Nucleus accumbens (tissue), 56 donors: ENCODE data around the gene CNIH2.
"Not testable (repeated sequence)": the region's sequence is repeated elsewhere in the genome, so short reads cannot be mapped to it uniquely, and the experiment has no call there.

ENCODE experiments used
- DNase-seq, 56 donors: peaks; one replicate each; lab custom pipeline; 2025; lab: John Stamatoyannopoulos, UW

Gene CNIH2

GRCh38 chr11:66277471-66278362 is at the start of gene CNIH2:
CNIH2 (plus strand) TSS chr11:66278175; CDS start chr11:66278457, 282 bp downstream.
- peak in 4 of 56 donors; percentile 25 to 52 (median 34) for DNase-seq

GRCh38 chr11:66228521-66228920 is 49.5 kb upstream of the CNIH2 start:
- DNase-seq = no peak

- DNase-seq = no peak
Measured at GRCh38 chr11:66230156-66230555, 47.8 kb upstream of the CNIH2 start.

- no peak for DNase-seq
Measured at GRCh38 chr11:66230978-66231377, 47.0 kb upstream of the CNIH2 start.

GRCh38 chr11:66231561-66231960 is 46.4 kb upstream of the CNIH2 start:
- DNase-seq = no peak

GRCh38 chr11:66232769-66233168 is 45.2 kb upstream of the CNIH2 start:
- DNase-seq = no peak

GRCh38 chr11:66233301-66233700 is 44.7 kb upstream of the CNIH2 start:
- DNase-seq = no peak

- no peak for DNase-seq
Measured at GRCh38 chr11:66235141-66235540, 42.8 kb upstream of the CNIH2 start.

GRCh38 chr11:66237867-66238266 is 40.1 kb upstream of the CNIH2 start:
- DNase-seq = no peak

GRCh38 chr11:66238786-66239413 is 39.1 kb upstream of the CNIH2 start:
- DNase-seq = no peak

- DNase-seq = no peak
Measured at GRCh38 chr11:66239511-66239910, 38.5 kb upstream of the CNIH2 start.

- DNase-seq = no peak
Measured at GRCh38 chr11:66239998-66240780, 37.8 kb upstream of the CNIH2 start.

- peak in 1 of 56 donors; percentile 12 for DNase-seq
Measured at GRCh38 chr11:66240781-66241136, 37.2 kb upstream of the CNIH2 start.

- DNase-seq = no peak
Measured at GRCh38 chr11:66242095-66242765, 35.7 kb upstream of the CNIH2 start.

- no peak for DNase-seq
Measured at GRCh38 chr11:66243782-66244535, 34.0 kb upstream of the CNIH2 start.

GRCh38 chr11:66247295-66247694 is 30.7 kb upstream of the CNIH2 start:
- DNase-seq = no peak

- DNase-seq = no peak
Measured at GRCh38 chr11:66247801-66248200, 30.2 kb upstream of the CNIH2 start.

- no peak for DNase-seq
Measured at GRCh38 chr11:66248903-66249302, 29.1 kb upstream of the CNIH2 start.

- DNase-seq = no peak
Measured at GRCh38 chr11:66251809-66252208, 26.2 kb upstream of the CNIH2 start.

GRCh38 chr11:66253081-66253480 is 24.9 kb upstream of the CNIH2 start:
- not testable (repeated sequence) for DNase-seq
